Suprapubic skin (tissue), 4 donors: Measurements from ENCODE around the gene NUP155. TPM values are rescaled to one million over a fixed set of nuclear protein-coding genes. Genes with fewer than 3 reads are reported as not detected.
"Not testable (repeated sequence)": the region's sequence is repeated elsewhere in the genome, so short reads cannot be mapped to it uniquely, and the experiment has no call there.

Experiments
- DNase-seq, 2 donors: peaks; one replicate each; pipeline ENCODE4 v3.0.0-alpha.2; 2019; ENCODE audit warnings: low spot score in 2 of 2
- H3K27ac ChIP-seq: fragments of 200-600 bp; sonication (generic); one replicate; pipeline ENCODE4 v1.5.1; 2019
- H3K27me3 ChIP-seq: fragments of 200-600 bp; sonication (generic); one replicate; pipeline ENCODE4 v1.5.1; 2019
- H3K36me3 ChIP-seq: fragments of 200-600 bp; sonication (generic); one replicate; pipeline ENCODE4 v1.5.1; 2019
- H3K4me1 ChIP-seq: fragments of 200-600 bp; sonication (generic); one replicate; pipeline ENCODE4 v1.5.1; 2019
- H3K4me3 ChIP-seq: fragments of 200-600 bp; sonication (generic); one replicate; pipeline ENCODE4 v1.5.1; 2019; ENCODE audit warnings: mild to moderate bottlenecking
- H3K9me3 ChIP-seq: fragments of 200-600 bp; sonication (generic); one replicate; pipeline ENCODE4 v1.5.1; 2019
- CTCF ChIP-seq, 2 donors: fragments of 200-600 bp in 1 of 2; fragments of 450-650 bp in 1 of 2; sonication (generic) in 1 of 2; IDR thresholded peaks; one replicate each; pipeline ENCODE4 v1.5.1; 2016 to 2019; ENCODE audit warnings: antibody characterized with exemption in 2 of 2, mild to moderate bottlenecking in 1 of 2, moderate library complexity in 1 of 2
- EP300 ChIP-seq: sonication (generic); formaldehyde crosslinking; IDR thresholded peaks from one replicate; pipeline ENCODE4 v1.6.1; 2017; ENCODE audit warnings: antibody characterized with exemption
- POLR2A ChIP-seq, 2 donors: fragments of 450-650 bp; IDR thresholded peaks; one replicate each; pipeline ENCODE4 v1.6.1; 2017; ENCODE audit warnings: antibody characterized with exemption in 2 of 2, mild to moderate bottlenecking in 2 of 2, moderate library complexity in 2 of 2
- POLR2AphosphoS5 ChIP-seq, 3 donors: sonication (generic); formaldehyde crosslinking; IDR thresholded peaks; one replicate each; pipeline ENCODE4 v1.6.1; 2017; ENCODE audit warnings: antibody characterized with exemption in 3 of 3
- WGBS: methylation state at CpG from one replicate; pipeline ENCODE4 v1.1.5; 2018; 5-methylcytosine and 5-hydroxymethylcytosine counted together
- total RNA-seq, 4 donors: library from RNA; depleted of rRNA; stranded (reverse); fragments of >200 nt; gene quantifications; one replicate each; pipeline ENCODE4 v1.1.0, GENCODE V29; 2016

NUP155 gene
- 10 to 100 TPM; 17.2 to 31.9 (median 21.3) TPM for total RNA-seq

- Histone ChIP-seq H3K27ac (peak within 1 kb of the TSS; percentile 85), H3K9me3 (no peaks in the 10 kb centered on the region), H3K27me3 (no peaks in the 10 kb centered on the region), H3K4me3 (peak within 1 kb of the TSS; percentile 90), H3K4me1 (peaks cover 21% of the 10 kb centered on the region), H3K36me3 (no peaks in the 10 kb centered on the region)
- DNase-seq = peak; percentile 93 to 94
- TF ChIP-seq POLR2AphosphoS5 (IDR thresholded peaks at IDR 0.05) = peak; percentile 51 to 96 (median 63)
- TF ChIP-seq CTCF (IDR thresholded peaks at IDR 0.05) = no peak
- peak in 1 of 2 donors; percentile 42 for TF ChIP-seq POLR2A (IDR thresholded peaks at IDR 0.05)
- WGBS = 1% methylated on average over 49 of the region's 49 CpGs
Measured at GRCh38 chr5:37370864-37371726, at the start of gene NUP155. NUP155 (minus strand) TSS chr5:37371106; CDS start chr5:37370977, 129 bp downstream.

- H3K9me3 ChIP-seq = no peaks in the 10 kb centered on the region
- no peak for DNase-seq
- peaks cover 11% of the 10 kb centered on the region for H3K36me3 ChIP-seq
- H3K4me1 ChIP-seq = no peaks in the 10 kb centered on the region
- H3K27ac ChIP-seq = no peak overlapping the region
- H3K4me3 ChIP-seq = no peak overlapping the region
- 89% methylated on average over 9 of the region's 9 CpGs for WGBS
- no peaks in the 10 kb centered on the region for H3K27me3 ChIP-seq
- no peak for TF ChIP-seq POLR2A (IDR thresholded peaks at IDR 0.05)
- no peak for TF ChIP-seq EP300
- no peak for TF ChIP-seq CTCF (IDR thresholded peaks at IDR 0.05)
- no peak for TF ChIP-seq POLR2AphosphoS5 (IDR thresholded peaks at IDR 0.05)
Measured at GRCh38 chr5:37417347-37417746, 46.4 kb upstream of the NUP155 start.

- H3K27ac ChIP-seq, H3K4me3 ChIP-seq, H3K9me3 ChIP-seq, H3K27me3 ChIP-seq, H3K4me1 ChIP-seq, DNase-seq: not testable (repeated sequence)
- no CpG with 5 or more reads among the region's 33 CpGs for WGBS
- peaks cover 20% of the 10 kb centered on the region for H3K36me3 ChIP-seq
Measured at GRCh38 chr5:37415456-37415855, 44.5 kb upstream of the NUP155 start.

GRCh38 chr5:37412515-37412914 lies 41.6 kb upstream of the NUP155 start:
- Histone ChIP-seq H3K9me3 (no peaks in the 10 kb centered on the region), H3K4me1 (no peaks in the 10 kb centered on the region), H3K27me3 (no peaks in the 10 kb centered on the region), H3K4me3 (no peak overlapping the region), H3K36me3 (peaks cover 35% of the 10 kb centered on the region), H3K27ac (no peak overlapping the region)
- TF ChIP-seq CTCF (IDR thresholded peaks at IDR 0.05) = no peak
- TF ChIP-seq POLR2AphosphoS5 (IDR thresholded peaks at IDR 0.05) = no peak
- no peak for TF ChIP-seq EP300
- no peak for TF ChIP-seq POLR2A (IDR thresholded peaks at IDR 0.05)
- 91% methylated on average over 3 of the region's 3 CpGs for WGBS
- DNase-seq = no peak

GRCh38 chr5:37400501-37400900 lies 29.6 kb upstream of the NUP155 start:
- no peaks in the 10 kb centered on the region for H3K9me3 ChIP-seq
- no peaks in the 10 kb centered on the region for H3K27me3 ChIP-seq
- H3K36me3 ChIP-seq = peaks cover 52% of the 10 kb centered on the region
- no peaks in the 10 kb centered on the region for H3K4me1 ChIP-seq
- 82% methylated on average over 4 of the region's 4 CpGs for WGBS
- DNase-seq = no peak
- H3K4me3 ChIP-seq = no peak overlapping the region
- no peak for TF ChIP-seq POLR2AphosphoS5 (IDR thresholded peaks at IDR 0.05)
- no peak for TF ChIP-seq CTCF (IDR thresholded peaks at IDR 0.05)
- no peak for TF ChIP-seq EP300
- TF ChIP-seq POLR2A (IDR thresholded peaks at IDR 0.05) = no peak
- H3K27ac ChIP-seq = no peak overlapping the region
